K562 (cell line): ENCODE results near the gene H2AZ2. TPM values are rescaled to one million over a fixed set of nuclear protein-coding genes. Genes with fewer than 3 reads are reported as not detected.
A peak's percentile ranks its signal among the peaks of the same experiment; 100 is the strongest.

Experiments
- AFF1 ChIP-seq, 2 experiments: fragments of 450-650 bp; IDR thresholded peaks; 2 replicates each; pipeline ENCODE4 v1.6.1; 2018; ENCODE audit warnings: mild to moderate bottlenecking in 2 of 2, low read depth in 1 of 2; ENCODE audit not compliant: partially characterized antibody in 2 of 2
- CBFA2T2 ChIP-seq: fragments of 450-650 bp; conservative IDR thresholded peaks from 2 replicates; pipeline ENCODE4 v1.6.1; 2017; ENCODE audit warnings: mild to moderate bottlenecking
- ETV6 ChIP-seq, 3 experiments: fragments of 150-350 bp in 1 of 3; sonication (generic) in 1 of 3; formaldehyde crosslinking in 1 of 3; IDR thresholded peaks; 2 replicates each; pipeline versions ENCODE4 v1.6.1 to v1.8.0; 2014 to 2022; ENCODE audit warnings: borderline replicate concordance in 2 of 3, low read depth in 2 of 3, antibody characterized with exemption in 1 of 3, low read length in 1 of 3, mild to moderate bottlenecking in 1 of 3, missing genetic modification reagents in 1 of 3
- FOXJ2 ChIP-seq: fragments of 200-800 bp; sonication (Bioruptor generic); IDR thresholded peaks from 2 replicates; pipeline ENCODE4 v1.6.1; 2016; ENCODE audit warnings: missing genetic modification characterization, missing compliant biosample characterization
- MNT ChIP-seq, 2 experiments: fragments of 450-650 bp; conservative IDR thresholded peaks; 2 replicates each; pipeline ENCODE4 v1.6.1; 2017; ENCODE audit warnings: mild to moderate bottlenecking in 2 of 2, moderate library complexity in 2 of 2
- RB1 ChIP-seq: fragments of 450-650 bp; IDR thresholded peaks from 2 replicates; pipeline ENCODE4 v1.6.1; 2017; ENCODE audit warnings: low read depth, mild to moderate bottlenecking
- RFX1 ChIP-seq: fragments of 450-650 bp; IDR thresholded peaks from 2 replicates; pipeline ENCODE4 v1.6.1; 2016; ENCODE audit warnings: mild to moderate bottlenecking, moderate library complexity
- SP1 ChIP-seq: sonication (generic); formaldehyde crosslinking; IDR thresholded peaks from 2 replicates; pipeline ENCODE4 v1.8.1; 2022; ENCODE audit warnings: mild to moderate bottlenecking, missing genetic modification reagents
- USF2 ChIP-seq: sonication (generic); formaldehyde crosslinking; IDR thresholded peaks from 2 replicates; pipeline ENCODE4 v1.5.0; 2020; ENCODE audit warnings: missing genetic modification reagents
- ZNF318 ChIP-seq, 2 experiments: fragments of 450-650 bp; IDR thresholded peaks; 2 replicates each; pipeline ENCODE4 v1.6.1; 2016; ENCODE audit warnings: mild to moderate bottlenecking in 2 of 2, borderline replicate concordance in 1 of 2, low read depth in 1 of 2, moderate library complexity in 1 of 2
- polyA plus RNA-seq, 8 experiments: library from polyadenylated mRNA; depleted of rRNA in 4 of 8; stranded (reverse) in 5 of 8; unstranded in 3 of 8; fragments of >200 nt; fragmentation: Nextera tagmentation in 2 of 8; fragmentation: Illumina TruSeq in 1 of 8; extraction: Ambion mirVana in 2 of 8; extraction: Trizol in 1 of 8; gene quantifications; 2 replicates each; pipeline versions ENCODE4 v1.2.1 to v1.2.3, GENCODE V29; 2011 to 2014; ENCODE audit warnings: inconsistent platforms in 1 of 8, missing spikeins in 1 of 8
- total RNA-seq, 7 experiments: library from RNA; depleted of rRNA in 6 of 7; stranded (reverse); fragments of >200 nt in 6 of 7; fragmentation: Illumina TruSeq in 2 of 7; extraction: Trizol in 2 of 7; gene quantifications; 2 replicates each; pipeline versions ENCODE4 v1.2.1 to v1.2.3, GENCODE V29; 2011 to 2021; ENCODE audit warnings: low replicate concordance in 1 of 7

Gene H2AZ2
- total and polyA plus RNA-seq, 9 of the 15 experiments (the other 6 are each of a cell fraction or from before 2014, with no cell fraction given), result 105 to 382 (median 286) TPM

- TF ChIP-seq MNT (conservative IDR thresholded peaks at IDR 0.05) (peak; percentile 9 to 42; a peak in 2 of 4 replicates), CBFA2T2 (no peak), ETV6 (IDR thresholded peaks at IDR 0.05; ENCODE audit: borderline replicate concordance in 1 of 2, low read depth in 2 of 2, low read length in 1 of 2) (0 out of 4 replicates have a peak, but pooled peaks of 1 of the 2 experiments have one; percentile 38), ETV6 (CRISPR knock-in tag; IDR thresholded peaks at IDR 0.05; ENCODE audit: borderline replicate concordance) (peak; percentile 30; the same call in 1 of the 2 replicates), USF2 (CRISPR knock-in tag) (no peak), AFF1 (IDR thresholded peaks at IDR 0.05; ENCODE audit: low read depth in 1 of 2, partially characterized antibody in 2 of 2) (peak in 1 of 2 experiments; percentile 85), ZNF318 (IDR thresholded peaks at IDR 0.05; ENCODE audit: borderline replicate concordance in 1 of 2, low read depth in 1 of 2) (peak in 1 of 2 experiments; percentile 73; a peak in 1 of 4 replicates), RFX1 (no peak), RB1 (no peak), SP1 (CRISPR knock-in tag) (peak; percentile 2; the same call in 1 of the 2 replicates), FOXJ2 (tag) (no peak)
Observed at GRCh38 chr7:44846816-44847508, 925 bp downstream of the H2AZ2 start (continued).
